PC-9 (cell line): ENCODE data around the gene GPR17.

Experiments used
- EZH2 ChIP-seq: fragments of 200-600 bp; sonication (generic); IDR thresholded peaks from 2 replicates; pipeline ENCODE4 v1.8.0; 2017; ENCODE audit warnings: antibody characterized with exemption, low read depth
- TF ChIP-seq, protein P1 (sequence below): fragments of 200-600 bp; sonication (generic); conservative IDR thresholded peaks from 2 replicates; pipeline ENCODE4 v1.6.1; 2017; ENCODE audit warnings: mixed run types, antibody characterized with exemption, mild to moderate bottlenecking, moderate library complexity

DNA sequence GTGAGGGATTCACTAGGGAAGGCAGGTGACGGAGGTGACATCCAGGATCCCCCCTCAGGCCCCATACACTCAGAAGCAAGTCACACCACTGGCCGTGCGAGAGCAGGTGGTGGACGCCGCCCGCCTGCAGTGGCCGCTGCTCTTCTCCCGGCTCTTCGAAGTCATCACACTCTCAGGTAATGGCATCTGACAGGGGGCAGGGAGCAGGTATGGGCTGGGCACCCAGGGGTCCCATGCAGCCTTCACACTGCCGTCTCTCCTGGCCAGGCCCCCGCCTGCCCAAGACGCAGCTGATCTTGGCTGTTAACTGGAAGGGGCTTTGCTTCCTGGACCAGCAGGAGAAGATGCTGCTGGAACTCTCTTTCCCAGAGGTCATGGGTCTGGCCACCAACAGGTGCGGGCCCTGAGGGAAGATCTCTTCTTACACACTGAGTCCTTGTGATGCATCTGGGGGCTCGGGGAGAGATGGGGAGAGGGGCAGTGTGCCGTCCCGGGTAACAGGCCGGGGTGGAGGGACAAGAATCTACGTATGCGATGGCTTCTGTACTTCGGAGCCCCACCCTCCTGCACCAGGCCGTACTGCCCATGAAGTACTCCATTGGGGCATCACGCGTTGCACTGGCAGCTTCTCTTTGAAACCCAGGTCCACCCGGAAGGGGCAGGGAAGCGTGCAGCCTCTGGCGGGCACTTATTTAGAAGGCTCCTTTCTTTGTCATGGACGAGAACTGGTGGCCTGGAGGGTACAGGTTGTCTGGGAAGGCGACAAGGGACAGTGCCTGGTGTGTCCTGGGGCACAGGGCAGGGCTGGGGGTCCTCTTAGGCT, 18.8 kb upstream of the GPR17 start:
- TF ChIP-seq, protein P1, sequence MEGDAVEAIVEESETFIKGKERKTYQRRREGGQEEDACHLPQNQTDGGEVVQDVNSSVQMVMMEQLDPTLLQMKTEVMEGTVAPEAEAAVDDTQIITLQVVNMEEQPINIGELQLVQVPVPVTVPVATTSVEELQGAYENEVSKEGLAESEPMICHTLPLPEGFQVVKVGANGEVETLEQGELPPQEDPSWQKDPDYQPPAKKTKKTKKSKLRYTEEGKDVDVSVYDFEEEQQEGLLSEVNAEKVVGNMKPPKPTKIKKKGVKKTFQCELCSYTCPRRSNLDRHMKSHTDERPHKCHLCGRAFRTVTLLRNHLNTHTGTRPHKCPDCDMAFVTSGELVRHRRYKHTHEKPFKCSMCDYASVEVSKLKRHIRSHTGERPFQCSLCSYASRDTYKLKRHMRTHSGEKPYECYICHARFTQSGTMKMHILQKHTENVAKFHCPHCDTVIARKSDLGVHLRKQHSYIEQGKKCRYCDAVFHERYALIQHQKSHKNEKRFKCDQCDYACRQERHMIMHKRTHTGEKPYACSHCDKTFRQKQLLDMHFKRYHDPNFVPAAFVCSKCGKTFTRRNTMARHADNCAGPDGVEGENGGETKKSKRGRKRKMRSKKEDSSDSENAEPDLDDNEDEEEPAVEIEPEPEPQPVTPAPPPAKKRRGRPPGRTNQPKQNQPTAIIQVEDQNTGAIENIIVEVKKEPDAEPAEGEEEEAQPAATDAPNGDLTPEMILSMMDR: no peak
- no peak for TF ChIP-seq EZH2
